HG03139 (cell line): ENCODE measurements around the gene STUM.
"Not testable (repeated sequence)": the region's sequence is repeated elsewhere in the genome, so short reads cannot be mapped to it uniquely, and the experiment has no call there.

Source experiments
- ATAC-seq: cut with Tn5 transposase; IDR thresholded peaks from one replicate; pipeline ENCODE4 v1.9.1; 2021; ENCODE audit not compliant: unreplicated experiment

The STUM gene

DNA sequence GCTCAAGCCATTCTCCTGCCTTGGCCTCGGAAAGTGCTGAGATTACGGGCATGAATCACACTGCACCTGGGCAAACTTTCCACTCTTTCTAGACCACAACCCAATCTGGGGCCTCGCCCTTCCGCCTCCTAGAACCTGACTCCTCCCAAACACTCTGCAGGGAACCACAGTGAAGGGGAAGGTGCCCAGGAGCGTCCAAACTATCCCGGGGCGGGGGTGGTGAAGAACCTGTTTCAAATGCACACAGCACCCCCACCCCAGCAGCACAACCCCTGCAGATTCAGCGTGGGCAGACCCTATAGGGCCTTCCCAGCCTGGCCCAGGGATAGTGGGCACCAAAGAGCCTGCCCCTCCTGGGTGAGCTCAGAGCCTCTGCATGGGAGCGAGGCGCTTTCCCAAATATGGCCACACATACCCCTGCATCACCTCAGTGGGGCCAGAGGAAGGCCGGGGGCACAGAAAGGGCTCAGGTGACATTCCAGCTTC, 86.9 kb downstream of the STUM start:
- no peak for ATAC-seq

DNA sequence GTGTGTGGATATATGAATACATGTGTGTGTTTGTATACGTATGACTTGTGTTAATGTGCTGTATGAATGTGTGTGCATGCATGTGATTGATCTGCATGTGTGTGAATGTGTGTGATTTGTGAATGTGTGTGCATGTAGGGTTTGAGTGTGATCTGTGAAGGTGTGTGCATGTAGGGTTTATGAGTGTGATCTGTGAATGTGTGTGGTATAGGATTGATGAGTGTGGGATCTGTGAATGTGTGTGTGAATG, 88.2 kb downstream of the STUM start:
- no peak for ATAC-seq

DNA sequence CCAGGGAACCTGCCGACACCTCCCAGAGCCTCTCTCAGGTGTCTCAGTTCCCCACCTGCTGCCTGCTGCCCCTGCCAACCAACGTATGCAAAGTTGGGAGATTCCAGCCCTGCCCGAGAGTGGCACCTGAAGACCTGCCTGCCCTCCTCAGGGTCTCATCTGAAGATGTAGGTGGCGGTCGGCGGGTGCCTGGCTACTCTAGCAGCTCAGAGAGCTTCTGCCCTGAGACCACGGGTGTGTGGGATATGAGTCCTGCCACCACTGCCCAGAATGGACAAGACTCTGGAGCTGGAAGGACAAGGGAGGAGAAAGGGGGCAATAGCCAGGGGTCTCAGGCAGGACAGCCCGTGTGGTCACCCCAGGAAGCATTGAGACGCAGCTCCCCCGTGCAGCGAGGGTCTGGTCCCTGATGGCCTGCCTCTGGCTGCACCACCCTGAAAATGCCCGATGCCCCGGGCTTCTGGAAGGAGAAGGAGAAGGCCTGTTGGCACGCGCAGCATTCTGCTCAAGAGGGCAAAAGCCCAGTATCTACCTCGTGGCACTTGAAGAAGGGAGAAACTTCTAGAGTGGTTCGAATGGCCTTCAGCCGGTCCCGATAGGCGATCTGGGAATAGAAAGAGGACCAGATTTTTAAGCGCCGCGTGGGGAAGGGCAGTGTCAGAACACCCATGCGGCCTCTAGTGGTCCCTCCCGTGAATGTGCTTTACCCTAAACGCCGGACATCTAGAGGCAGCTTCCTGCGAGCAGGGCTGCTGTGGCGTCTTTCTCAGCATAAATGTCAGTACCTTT, 88.8 kb downstream of the STUM start:
- ATAC-seq: no peak

DNA sequence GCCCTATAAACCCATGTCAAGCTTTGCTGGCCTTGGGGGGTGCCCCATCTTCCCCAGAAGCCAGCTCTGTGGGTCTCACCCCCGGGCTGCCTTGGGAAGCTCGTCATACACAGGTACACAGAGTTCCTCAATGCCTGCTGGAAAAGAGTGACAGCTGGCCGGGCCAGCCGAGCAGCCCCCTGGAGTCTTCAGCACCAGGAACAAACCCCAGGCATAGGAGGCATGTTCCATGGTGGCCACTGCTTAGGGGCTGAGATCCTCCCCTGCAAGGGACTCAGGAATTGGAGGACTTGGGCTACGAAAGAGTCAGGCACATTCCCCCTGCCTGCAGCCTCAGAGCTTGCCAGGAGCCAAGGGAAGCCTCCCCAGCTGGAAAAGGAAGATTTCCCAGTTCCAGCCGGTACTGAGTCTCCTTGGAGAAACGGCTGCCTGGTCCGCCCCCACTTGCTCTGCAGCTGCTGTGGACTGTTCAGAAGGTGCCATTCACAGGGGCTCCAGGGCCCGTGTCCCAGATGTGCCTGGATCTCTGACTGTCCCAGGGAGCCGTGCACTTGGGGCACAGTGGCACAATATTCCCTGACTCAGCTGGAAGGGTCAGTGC, 89.5 kb downstream of the STUM start:
- ATAC-seq: no peak

DNA sequence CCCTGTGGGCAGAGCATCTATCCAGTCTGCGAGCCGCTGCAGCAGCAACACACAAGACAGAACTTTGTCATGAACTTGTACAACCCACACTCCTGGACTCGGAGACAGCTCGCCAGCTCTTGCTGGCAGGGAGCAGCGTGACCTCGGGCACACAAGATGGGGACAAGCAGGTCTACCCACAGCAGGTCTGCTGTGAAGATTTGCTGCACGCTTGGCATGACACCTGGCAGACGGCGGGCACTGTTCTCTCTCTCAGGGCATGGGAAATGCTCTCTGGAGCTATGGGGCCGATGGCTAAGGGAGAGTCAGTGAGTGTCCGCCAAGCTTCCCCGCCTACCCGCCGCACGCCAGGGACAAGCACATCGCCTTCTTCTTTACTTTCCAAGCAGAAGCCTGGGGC, 90.0 kb downstream of the STUM start:
- ATAC-seq: no peak

DNA sequence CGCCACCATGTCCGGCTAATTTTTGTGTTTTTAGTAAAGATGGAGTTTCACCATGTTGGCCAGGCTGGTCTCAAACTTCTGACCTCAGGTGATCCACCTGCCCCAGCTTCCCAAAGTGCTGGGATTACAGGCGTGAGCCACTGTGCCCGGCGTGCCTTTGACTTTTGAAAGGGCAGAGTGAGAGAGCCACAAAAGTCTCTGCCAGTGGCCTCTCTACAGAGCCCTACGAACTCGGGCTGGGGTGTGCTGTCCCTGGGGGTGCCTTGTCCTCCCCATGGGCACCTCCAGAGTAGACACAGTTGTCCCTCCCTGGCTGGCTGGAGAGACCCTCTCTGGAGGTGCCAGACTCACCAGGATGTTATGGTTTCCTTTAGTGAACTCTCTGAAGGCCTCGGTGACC, 90.6 kb downstream of the STUM start:
- ATAC-seq: not testable (repeated sequence)

DNA sequence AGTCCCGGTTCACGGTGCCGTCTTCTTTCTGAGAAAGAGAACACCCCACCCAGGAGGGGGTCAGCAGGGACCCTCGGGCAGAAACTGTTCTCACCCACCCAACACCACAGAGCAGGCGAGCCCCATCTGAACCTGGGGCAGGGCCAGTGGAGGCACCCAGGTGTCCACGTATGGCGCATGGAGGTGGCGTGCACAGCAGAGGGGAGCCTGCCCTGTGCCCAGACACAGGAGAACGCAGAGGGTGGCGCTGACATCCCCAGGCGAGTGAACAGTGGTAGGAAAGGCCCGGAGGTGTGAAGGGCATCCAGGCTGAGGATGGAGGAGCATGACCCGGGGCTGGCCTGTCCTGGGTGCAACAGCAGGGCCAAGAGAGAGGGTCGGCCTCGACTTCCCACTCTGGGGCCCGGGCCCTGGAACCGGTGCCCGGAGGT, 91.1 kb downstream of the STUM start:
- no peak for ATAC-seq

DNA sequence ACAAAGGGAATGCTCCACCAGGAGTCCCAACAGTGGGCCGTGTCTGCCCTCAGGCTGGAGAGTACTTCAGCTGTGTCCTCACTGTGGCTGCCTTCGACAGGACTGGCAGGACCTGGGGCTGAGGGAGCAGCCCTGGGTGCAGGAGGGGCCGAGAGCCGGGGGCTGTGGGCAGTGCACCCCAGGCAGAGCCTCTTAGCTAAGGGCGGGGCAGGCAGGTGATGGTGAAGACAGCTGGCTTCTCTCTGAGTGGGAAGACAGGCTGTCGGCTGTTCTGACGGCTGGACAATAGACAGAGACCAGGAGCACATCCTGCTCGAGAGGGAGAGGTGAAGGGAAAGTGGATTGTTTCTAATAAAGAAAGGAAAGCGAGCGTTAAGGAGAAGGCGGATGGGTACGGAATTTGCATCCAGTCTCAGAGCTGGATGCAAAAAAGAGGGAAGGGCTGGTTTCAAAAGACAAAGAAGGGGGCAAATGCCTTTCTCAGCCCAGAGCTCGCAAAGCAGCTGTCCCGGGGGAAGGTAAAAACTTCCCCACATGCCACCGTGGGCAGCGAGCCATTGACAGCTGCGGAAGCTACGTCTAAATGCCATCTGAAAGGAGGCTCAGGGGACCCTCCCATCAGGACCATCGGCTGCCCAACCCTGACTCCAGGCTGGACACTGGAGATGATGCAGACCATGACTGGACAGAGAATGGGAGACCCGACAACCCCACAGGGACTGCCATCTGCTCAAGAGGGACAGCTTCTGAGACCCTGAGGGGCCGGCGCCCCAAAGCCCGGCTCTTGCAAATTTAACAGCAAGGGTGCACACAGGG, 92.0 kb downstream of the STUM start:
- no peak for ATAC-seq

DNA sequence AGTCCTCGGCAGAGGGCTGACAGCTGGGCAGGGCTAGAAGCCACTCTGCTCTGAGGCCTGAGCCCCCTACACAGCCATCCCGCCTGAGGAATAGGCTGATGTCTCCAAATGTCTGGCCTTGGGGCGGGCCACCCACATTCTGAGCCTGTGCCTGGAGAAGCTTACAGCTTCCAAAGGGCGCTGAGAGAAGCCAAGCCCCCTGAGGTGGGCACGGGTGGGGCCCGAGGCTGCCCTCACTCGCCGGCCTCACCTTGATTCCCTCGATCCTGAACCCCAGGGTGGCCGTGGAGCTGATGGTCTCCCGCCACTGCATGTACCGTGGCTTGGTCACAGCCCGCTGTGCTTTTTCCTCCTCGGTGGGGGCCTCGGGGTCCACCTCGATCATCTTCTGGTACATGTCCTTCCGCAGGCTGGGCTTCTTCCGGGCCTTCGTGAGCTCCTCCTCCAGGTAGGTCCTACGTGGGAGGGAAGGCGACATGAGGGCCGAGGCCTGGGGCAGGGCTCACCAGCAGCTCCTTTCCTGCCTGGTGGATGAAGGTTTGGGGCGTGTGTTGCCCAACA, 93.2 kb downstream of the STUM start:
- ATAC-seq: no peak

DNA sequence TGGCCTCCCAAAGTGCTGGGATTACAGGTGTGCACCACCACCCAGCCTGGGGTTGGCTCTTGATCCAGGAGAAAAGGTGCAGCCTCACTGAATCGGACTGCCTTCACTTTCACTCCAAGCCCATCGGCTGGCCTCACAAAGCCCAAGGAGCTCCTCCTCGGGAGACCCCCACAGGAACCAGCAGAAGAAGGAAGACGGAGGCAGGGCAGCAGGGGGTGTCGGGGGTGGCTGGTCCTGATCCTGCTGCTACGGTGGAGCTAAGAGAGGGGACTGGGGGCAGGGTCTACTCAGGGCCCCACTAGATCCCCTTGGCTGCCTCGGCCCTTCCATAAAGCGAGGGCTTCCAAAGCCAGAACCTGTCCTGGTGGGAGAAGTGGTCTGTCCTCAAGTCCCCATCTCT, 93.9 kb downstream of the STUM start:
- ATAC-seq: no peak

DNA sequence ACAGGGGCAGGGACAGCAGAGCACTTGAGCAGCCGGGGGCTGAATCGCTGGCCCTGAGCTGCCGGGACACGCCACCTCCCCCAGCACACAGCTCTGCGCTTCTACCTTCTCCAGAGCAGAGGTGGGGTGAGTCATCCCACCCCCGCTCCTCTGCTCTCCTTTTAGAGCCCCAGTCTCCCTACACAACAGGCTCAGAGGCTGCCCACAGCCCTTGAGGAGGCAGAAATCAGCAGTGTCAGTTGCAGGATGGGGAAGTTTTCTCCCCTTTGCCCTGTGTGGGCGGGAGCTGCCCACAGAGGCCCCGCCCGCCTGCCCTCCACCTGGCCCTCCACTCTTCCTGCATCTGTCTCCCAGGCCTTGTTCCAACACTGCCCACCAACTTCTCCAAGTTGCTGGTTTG, 94.6 kb downstream of the STUM start:
- ATAC-seq: peak; percentile 59

DNA sequence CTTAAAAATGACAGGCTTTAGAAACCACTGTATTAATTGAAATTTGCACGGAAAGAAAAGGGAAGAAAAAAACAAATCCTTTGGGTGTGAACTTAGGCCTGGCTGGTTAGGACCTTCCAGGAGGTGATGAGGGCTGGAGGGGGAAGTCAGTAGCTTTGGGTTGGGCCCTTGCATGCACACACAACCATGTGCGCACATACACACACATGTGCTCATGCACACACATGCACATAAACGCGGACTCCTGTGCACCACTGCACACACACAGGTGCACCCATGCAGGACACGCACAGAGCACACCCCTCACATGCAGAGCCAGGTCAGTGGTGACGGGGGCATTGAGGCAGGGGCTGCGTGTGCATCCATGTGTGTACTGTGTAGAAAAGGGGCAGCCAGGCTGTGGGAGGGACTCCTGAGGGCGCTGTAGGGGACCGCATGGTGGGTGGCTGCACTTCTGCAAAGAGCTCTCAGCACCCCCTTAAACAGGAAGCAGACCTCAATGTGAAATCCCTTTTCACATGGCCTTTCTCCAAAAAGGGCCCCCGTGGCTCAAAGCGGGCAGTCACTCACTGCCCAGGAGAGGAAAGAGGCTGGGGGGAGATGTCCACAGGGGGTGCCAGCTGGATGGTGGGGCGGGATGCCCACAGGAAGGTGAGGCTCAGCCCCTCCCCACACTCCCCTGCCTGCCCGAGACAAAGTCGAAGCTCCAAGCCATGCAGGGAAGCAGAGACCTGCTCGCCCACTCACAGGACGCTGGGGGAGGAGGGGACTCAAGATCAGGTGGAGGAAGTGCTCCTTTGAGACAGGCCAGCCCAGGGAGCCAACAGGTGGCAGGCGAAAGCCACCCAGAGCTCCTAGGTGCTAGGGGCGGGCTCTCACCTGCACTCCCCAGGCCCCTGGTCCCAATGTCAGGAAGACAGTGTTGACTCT, 95.3 kb downstream of the STUM start:
- no peak for ATAC-seq

DNA sequence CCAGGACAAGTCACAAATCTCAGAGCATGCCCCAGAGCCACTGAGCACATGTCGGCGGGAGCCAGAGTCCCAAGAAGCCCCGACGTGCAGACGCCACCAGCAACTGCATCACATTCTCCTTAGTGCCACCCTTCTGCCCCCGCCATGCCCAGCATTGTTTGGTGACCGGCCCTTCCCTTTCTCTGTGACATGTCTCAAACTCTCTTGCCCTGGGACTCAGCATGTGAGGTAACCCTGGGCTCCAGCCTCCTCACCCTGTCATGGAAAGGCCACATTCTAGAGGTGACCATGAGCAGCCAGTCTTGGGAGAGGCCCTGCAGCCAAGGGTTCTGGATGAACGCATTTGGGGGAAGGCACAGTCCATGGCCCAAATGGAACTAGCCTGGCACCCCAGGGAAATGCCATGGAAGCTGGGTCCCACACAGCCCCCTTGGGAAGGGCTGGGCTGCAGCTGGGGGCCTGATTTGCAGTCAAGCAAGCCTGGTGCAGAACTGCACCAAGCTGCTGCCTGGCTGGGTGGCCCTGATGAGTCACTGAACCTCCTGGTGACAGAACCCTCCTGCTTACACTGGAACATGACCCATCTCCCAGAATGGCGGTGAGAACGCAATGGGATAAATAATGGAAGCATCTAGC, 96.1 kb downstream of the STUM start:
- no peak for ATAC-seq

DNA sequence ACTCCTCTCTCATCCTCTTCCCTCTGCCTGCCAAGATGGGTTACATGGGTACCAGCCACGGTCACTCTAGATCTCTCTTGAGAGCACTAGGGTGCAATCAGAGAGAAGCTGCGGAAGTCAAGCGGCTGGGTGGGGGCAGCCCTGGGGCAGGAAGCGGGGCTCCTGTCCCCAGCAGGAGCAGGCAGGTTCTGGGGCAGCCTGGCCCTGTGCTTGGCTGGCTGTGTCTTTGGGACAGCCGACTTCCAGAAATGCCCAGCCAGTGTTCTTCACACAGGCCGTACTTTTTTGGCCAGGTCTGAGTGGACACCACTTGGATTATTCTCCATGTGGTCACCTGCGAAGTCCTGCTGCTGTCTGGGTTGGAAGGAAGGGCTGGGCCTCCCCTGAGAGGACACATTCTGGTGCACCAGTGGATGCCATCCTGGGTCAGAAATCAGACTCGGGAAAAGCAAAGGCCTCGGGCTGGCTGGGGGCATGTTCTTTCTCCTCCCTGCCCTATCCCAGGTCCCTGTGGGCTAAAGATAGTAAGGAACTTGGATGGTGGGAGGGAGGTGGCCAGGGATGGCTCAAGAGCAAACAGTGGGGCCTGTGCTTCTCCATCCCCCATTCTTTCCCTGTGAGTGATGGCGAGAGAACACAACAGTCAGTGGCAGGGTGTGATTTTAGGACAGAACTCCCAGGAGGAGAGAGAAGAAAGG, 96.9 kb downstream of the STUM start:
- ATAC-seq: no peak

DNA sequence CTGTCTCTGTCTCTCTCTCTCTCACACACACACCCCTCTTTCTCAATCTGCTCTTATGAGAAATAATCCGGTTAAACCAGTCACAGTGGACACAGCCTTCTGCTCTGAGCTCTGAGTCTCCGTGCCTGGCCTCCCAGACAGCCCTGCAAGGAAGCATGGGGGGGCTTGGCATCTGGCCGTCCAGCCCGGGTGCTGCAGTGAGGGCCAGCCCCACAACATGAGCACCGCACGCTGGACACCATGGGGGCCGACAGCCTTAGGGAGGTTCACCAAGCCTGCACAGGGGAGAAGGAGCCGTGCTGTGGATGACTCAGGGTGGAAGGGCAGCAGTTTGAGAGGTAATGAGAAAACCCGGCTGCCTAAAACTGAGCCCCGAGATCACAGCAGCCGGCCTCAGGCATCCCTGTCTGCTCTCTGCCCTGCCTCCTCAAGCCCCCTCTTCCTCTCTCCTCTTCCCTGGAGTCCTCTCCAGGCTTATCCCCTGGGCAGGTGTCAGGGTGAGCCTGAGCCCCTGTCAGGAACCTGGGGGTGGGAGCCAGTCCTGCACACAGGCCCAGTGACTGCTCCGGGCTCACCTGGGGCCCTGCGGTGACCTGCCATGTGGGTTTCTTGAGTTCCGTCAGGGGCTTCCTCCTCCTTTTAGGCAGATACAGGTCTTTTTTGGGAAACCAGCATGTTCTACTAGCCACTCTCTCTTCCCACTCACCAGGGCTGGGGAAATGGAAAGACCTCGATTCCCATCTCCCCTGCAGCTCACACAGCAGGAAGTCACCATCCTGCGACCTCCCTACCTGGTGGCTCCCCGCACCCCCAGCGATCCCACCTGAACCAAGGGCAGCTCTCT, 97.7 kb downstream of the STUM start:
- ATAC-seq: no peak

DNA sequence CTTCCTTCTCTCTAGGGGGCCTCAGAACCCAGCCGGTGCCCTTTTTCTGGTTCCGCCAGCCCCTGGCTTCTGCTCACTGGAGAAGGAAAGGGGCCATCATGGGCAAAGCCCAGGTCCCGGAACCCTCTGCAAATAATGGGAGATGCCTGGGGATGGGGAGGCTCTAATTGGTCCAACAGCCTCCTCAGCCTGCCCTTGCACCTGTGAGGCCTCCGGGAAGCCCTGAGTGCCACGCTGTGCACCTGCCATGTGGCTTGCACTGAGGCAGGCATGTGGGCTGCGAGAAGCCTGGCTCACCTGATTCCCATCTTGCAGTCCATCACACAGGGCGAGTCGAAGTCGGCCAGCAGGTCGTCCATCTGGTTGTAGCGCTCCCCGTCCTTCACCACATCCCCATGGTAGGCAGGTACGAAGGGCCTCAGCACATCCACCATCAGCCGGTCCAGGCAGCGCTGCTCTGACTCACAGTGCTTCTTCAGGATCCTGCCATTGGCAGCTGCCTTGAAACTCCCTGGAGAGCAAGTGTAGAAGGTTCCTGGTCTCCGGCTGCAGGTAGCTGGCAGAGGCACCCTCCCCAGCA, 98.4 kb downstream of the STUM start:
- ATAC-seq: no peak

DNA sequence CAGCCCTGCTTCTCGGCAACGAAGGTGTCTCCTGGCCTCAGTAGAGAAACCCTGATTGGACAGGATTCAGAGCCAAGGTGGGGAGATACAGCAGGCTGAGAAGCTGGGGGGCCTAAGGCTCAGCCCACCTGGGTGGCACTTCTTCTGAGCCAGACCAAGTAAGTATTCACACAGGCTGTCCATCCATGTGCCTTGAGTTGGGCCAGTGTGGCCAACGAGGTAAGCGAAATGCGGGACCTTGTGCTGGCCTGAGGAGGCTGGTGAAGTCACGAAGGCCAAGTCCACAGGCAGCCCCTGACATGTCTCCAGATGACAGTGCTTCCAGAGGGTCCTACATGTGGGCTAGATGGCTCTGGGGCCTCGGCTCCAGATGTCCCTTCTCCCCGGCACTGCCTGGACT, 99.2 kb downstream of the STUM start:
- no peak for ATAC-seq

DNA sequence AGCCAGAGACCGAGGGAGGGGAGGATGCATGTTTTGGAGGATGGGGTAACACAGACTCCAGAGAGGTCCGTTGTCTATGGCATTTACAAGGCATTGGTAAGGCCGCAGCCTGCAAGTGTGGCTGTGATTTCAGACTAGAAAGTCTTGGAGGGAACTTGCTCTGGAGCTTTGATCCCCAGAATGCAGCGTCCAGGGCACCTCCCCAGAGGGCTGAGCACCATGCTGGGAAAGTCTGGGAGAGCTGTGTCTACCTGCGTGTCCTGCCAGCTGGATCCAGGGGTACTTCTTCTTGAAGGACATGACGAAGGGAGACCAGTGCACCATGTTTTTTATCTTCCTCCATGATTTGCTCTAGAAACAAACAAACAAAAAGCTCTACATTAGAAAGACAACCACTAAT, 99.9 kb downstream of the STUM start:
- ATAC-seq: no peak
